Measurements from ENCODE around the gene ITGA5.
A peak's percentile ranks its signal among the peaks of the same experiment; 100 is the strongest.

Gene ITGA5

GRCh38 chr12:54409267-54409666, 9.8 kb downstream of the ITGA5 start:
- Histone ChIP-seq H3K4me1 (ENCODE audit: control insufficient read depth, insufficient read depth, low read length, poor library complexity, severe bottlenecking) (peaks cover 28% of the 10 kb centered on the region), H3K4me3 (ENCODE audit: extremely low read depth, insufficient read depth, low read length, poor library complexity, severe bottlenecking) (no peak overlapping the region), H3K36me3 (ENCODE audit: control insufficient read depth, insufficient read depth, low read length) (peaks cover 99% of the 10 kb centered on the region), H3K9me3 (ENCODE audit: control insufficient read depth, low read length) (no peaks in the 10 kb centered on the region), H3K27ac (ENCODE audit: low read depth, low read length, severe bottlenecking) (no peak overlapping the region)
- 100% methylated on average over 1 to 5 of the region's 8 CpGs for WGBS, 2 experiments (ENCODE audit: insufficient coverage in 2 of 2)

- H3K27ac ChIP-seq (ENCODE audit: low read depth, low read length, severe bottlenecking): no peak overlapping the region
- H3K9me3 ChIP-seq (ENCODE audit: control insufficient read depth, low read length): no peaks in the 10 kb centered on the region
- 93 to 96% methylated on average over 4 to 5 of the region's 5 CpGs for WGBS, 2 experiments (ENCODE audit: insufficient coverage in 2 of 2)
- H3K4me1 ChIP-seq (ENCODE audit: control insufficient read depth, insufficient read depth, low read length, poor library complexity, severe bottlenecking): peaks cover 9% of the 10 kb centered on the region
- H3K36me3 ChIP-seq (ENCODE audit: control insufficient read depth, insufficient read depth, low read length): peaks cover 100% of the 10 kb centered on the region
- H3K4me3 ChIP-seq (ENCODE audit: extremely low read depth, insufficient read depth, low read length, poor library complexity, severe bottlenecking): no peak overlapping the region
Measured at GRCh38 chr12:54407183-54407905, 11.7 kb downstream of the ITGA5 start.

GRCh38 chr12:54405573-54405972, 13.5 kb downstream of the ITGA5 start:
- no peaks in the 10 kb centered on the region for H3K4me1 ChIP-seq (ENCODE audit: control insufficient read depth, insufficient read depth, low read length, poor library complexity, severe bottlenecking)
- no peak overlapping the region for H3K4me3 ChIP-seq (ENCODE audit: extremely low read depth, insufficient read depth, low read length, poor library complexity, severe bottlenecking)
- H3K36me3 ChIP-seq (ENCODE audit: control insufficient read depth, insufficient read depth, low read length): peaks cover 100% of the 10 kb centered on the region
- no peaks in the 10 kb centered on the region for H3K9me3 ChIP-seq (ENCODE audit: control insufficient read depth, low read length)
- H3K27ac ChIP-seq (ENCODE audit: low read depth, low read length, severe bottlenecking): no peak overlapping the region
- 86 to 88% methylated on average over 3 to 6 of the region's 7 CpGs for WGBS, 2 experiments (ENCODE audit: insufficient coverage in 2 of 2)

- Histone ChIP-seq H3K4me1 (ENCODE audit: control insufficient read depth, insufficient read depth, low read length, poor library complexity, severe bottlenecking) (no peaks in the 10 kb centered on the region), H3K9me3 (ENCODE audit: control insufficient read depth, low read length) (no peaks in the 10 kb centered on the region), H3K36me3 (ENCODE audit: control insufficient read depth, insufficient read depth, low read length) (peaks cover 100% of the 10 kb centered on the region), H3K27ac (ENCODE audit: low read depth, low read length, severe bottlenecking) (no peak overlapping the region), H3K4me3 (ENCODE audit: extremely low read depth, insufficient read depth, low read length, poor library complexity, severe bottlenecking) (no peak overlapping the region)
- WGBS, 2 experiments (ENCODE audit: insufficient coverage in 2 of 2): 93 to 98% methylated on average over 9 to 10 of the region's 10 CpGs
Measured at GRCh38 chr12:54405106-54405505, 14.0 kb downstream of the ITGA5 start.

GRCh38 chr12:54404061-54405004, 14.7 kb downstream of the ITGA5 start:
- H3K36me3 ChIP-seq (ENCODE audit: control insufficient read depth, insufficient read depth, low read length): peaks cover 100% of the 10 kb centered on the region
- peak overlapping the region; percentile 6 for H3K27ac ChIP-seq (ENCODE audit: low read depth, low read length, severe bottlenecking)
- WGBS, 2 experiments (ENCODE audit: insufficient coverage in 2 of 2): 74 to 82% methylated on average over 6 to 9 of the region's 11 CpGs
- H3K4me1 ChIP-seq (ENCODE audit: control insufficient read depth, insufficient read depth, low read length, poor library complexity, severe bottlenecking): no peaks in the 10 kb centered on the region
- H3K4me3 ChIP-seq (ENCODE audit: extremely low read depth, insufficient read depth, low read length, poor library complexity, severe bottlenecking): no peak overlapping the region
- H3K9me3 ChIP-seq (ENCODE audit: control insufficient read depth, low read length): no peaks in the 10 kb centered on the region

- Histone ChIP-seq H3K36me3 (ENCODE audit: control insufficient read depth, insufficient read depth, low read length) (peaks cover 100% of the 10 kb centered on the region), H3K27ac (ENCODE audit: low read depth, low read length, severe bottlenecking) (no peak overlapping the region), H3K9me3 (ENCODE audit: control insufficient read depth, low read length) (no peaks in the 10 kb centered on the region), H3K4me3 (ENCODE audit: extremely low read depth, insufficient read depth, low read length, poor library complexity, severe bottlenecking) (no peak overlapping the region), H3K4me1 (ENCODE audit: control insufficient read depth, insufficient read depth, low read length, poor library complexity, severe bottlenecking) (no peaks in the 10 kb centered on the region)
- no CpG with 5 or more reads among the region's 2 CpGs for WGBS, 2 experiments (ENCODE audit: insufficient coverage in 2 of 2)
Measured at GRCh38 chr12:54401119-54401518, 17.9 kb downstream of the ITGA5 start.

- Histone ChIP-seq H3K4me3 (ENCODE audit: extremely low read depth, insufficient read depth, low read length, poor library complexity, severe bottlenecking) (no peak overlapping the region), H3K27ac (ENCODE audit: low read depth, low read length, severe bottlenecking) (peak overlapping the region; percentile 53), H3K4me1 (ENCODE audit: control insufficient read depth, insufficient read depth, low read length, poor library complexity, severe bottlenecking) (no peaks in the 10 kb centered on the region), H3K36me3 (ENCODE audit: control insufficient read depth, insufficient read depth, low read length) (peaks cover 99% of the 10 kb centered on the region), H3K9me3 (ENCODE audit: control insufficient read depth, low read length) (no peaks in the 10 kb centered on the region)
- WGBS, 2 experiments (ENCODE audit: insufficient coverage in 2 of 2): 75% methylated on average over 5 to 6 of the region's 8 CpGs
Measured at GRCh38 chr12:54398995-54399793, 19.9 kb downstream of the ITGA5 start.

GRCh38 chr12:54398218-54398617, 20.8 kb downstream of the ITGA5 start:
- H3K36me3 ChIP-seq (ENCODE audit: control insufficient read depth, insufficient read depth, low read length): peaks cover 98% of the 10 kb centered on the region
- H3K4me1 ChIP-seq (ENCODE audit: control insufficient read depth, insufficient read depth, low read length, poor library complexity, severe bottlenecking): no peaks in the 10 kb centered on the region
- H3K27ac ChIP-seq (ENCODE audit: low read depth, low read length, severe bottlenecking): no peak overlapping the region
- WGBS, 2 experiments (ENCODE audit: insufficient coverage in 2 of 2): 100% methylated on average over 1 to 2 of the region's 2 CpGs
- H3K9me3 ChIP-seq (ENCODE audit: control insufficient read depth, low read length): no peaks in the 10 kb centered on the region
- H3K4me3 ChIP-seq (ENCODE audit: extremely low read depth, insufficient read depth, low read length, poor library complexity, severe bottlenecking): no peak overlapping the region

- no peaks in the 10 kb centered on the region for H3K9me3 ChIP-seq (ENCODE audit: control insufficient read depth, low read length)
- H3K4me1 ChIP-seq (ENCODE audit: control insufficient read depth, insufficient read depth, low read length, poor library complexity, severe bottlenecking): no peaks in the 10 kb centered on the region
- 100% methylated on average over 1 of the region's 1 CpG for WGBS, 2 experiments (ENCODE audit: insufficient coverage in 2 of 2)
- no peak overlapping the region for H3K27ac ChIP-seq (ENCODE audit: low read depth, low read length, severe bottlenecking)
- peaks cover 96% of the 10 kb centered on the region for H3K36me3 ChIP-seq (ENCODE audit: control insufficient read depth, insufficient read depth, low read length)
- H3K4me3 ChIP-seq (ENCODE audit: extremely low read depth, insufficient read depth, low read length, poor library complexity, severe bottlenecking): no peak overlapping the region
Measured at GRCh38 chr12:54397157-54397556, 21.9 kb downstream of the ITGA5 start.

GRCh38 chr12:54395545-54395944, 23.5 kb downstream of the ITGA5 start:
- H3K27ac ChIP-seq (ENCODE audit: low read depth, low read length, severe bottlenecking): peak overlapping the region; percentile 16
- H3K4me1 ChIP-seq (ENCODE audit: control insufficient read depth, insufficient read depth, low read length, poor library complexity, severe bottlenecking): peaks cover 2% of the 10 kb centered on the region
- H3K9me3 ChIP-seq (ENCODE audit: control insufficient read depth, low read length): no peaks in the 10 kb centered on the region
- H3K36me3 ChIP-seq (ENCODE audit: control insufficient read depth, insufficient read depth, low read length): peaks cover 79% of the 10 kb centered on the region
- no peak overlapping the region for H3K4me3 ChIP-seq (ENCODE audit: extremely low read depth, insufficient read depth, low read length, poor library complexity, severe bottlenecking)
